ENCODE results near the gene SNAPC1.

DNA sequence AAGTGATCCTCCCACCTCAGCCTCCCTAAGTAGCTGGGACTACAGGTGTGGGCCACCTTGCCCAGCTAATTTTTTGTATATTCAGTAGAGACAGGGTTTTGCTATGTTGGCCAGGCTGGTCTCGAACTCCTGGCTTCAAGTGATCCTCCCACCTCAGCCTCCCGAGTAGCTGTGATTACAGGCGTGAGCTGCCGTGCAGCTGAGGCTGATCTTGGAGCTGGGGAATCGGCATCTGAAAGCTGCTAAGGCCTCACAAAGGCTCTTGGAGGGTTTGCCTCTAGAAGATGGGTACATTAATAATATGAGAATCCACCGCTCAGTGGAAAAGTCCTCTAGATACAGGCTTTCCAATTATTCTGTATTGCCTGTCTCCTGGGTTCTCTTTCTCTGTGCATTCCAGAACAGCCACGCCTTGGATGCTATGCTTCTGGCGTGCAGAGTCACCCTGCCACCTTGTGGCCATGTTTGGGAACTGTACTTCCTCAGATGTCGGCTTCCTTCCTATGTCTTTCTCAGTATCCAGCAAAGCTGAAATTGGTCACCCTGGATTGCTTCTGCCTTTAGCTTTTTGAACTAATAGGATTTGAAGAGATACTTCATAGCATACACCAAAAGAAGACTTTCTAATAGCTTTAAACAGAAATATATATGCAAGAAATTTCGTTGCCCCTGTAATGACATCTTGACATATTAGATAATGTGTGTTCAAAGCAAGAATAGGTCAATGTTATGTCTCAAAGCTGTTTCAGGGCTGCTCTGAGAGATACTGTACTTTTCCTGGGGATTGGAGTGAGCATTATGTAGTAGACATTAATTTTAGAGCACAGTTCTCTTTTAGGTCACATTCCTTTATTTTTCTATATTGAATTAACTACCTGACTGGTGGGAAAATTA, 75.4 kb downstream of the SNAPC1 start:
- TF ChIP-seq SIN3A (IDR thresholded peaks at IDR 0.05; ENCODE audit: borderline replicate concordance, low read depth, low read length) = no peak
- TF ChIP-seq KDM1A (CRISPR knock-in tag; IDR thresholded peaks at IDR 0.05) = no peak
- TF ChIP-seq HDAC2 (CRISPR knock-in tag; IDR thresholded peaks at IDR 0.05) = no peak
- TF ChIP-seq PAX8 (CRISPR knock-in tag; IDR thresholded peaks at IDR 0.05; ENCODE audit: borderline replicate concordance) = no peak
